WI38 (cell line): ENCODE measurements around the gene PLA2G2E.

ENCODE experiments used
- H3K4me3 ChIP-seq: 2 replicates; pipeline ENCODE4 v1.5.1; 2011; ENCODE audit warnings: low read depth, mild to moderate bottlenecking, control low read depth, low read length
- TF ChIP-seq, protein P1 (sequence below): IDR thresholded peaks from 2 replicates; pipeline ENCODE4 v1.5.1; 2012; ENCODE audit warnings: low read depth, mild to moderate bottlenecking, control low read depth, low read length

Gene PLA2G2E

GRCh38 chr1:19942657-19943056 is 19.2 kb upstream of the PLA2G2E start:
- no peak overlapping the region for H3K4me3 ChIP-seq
- TF ChIP-seq, protein P1, sequence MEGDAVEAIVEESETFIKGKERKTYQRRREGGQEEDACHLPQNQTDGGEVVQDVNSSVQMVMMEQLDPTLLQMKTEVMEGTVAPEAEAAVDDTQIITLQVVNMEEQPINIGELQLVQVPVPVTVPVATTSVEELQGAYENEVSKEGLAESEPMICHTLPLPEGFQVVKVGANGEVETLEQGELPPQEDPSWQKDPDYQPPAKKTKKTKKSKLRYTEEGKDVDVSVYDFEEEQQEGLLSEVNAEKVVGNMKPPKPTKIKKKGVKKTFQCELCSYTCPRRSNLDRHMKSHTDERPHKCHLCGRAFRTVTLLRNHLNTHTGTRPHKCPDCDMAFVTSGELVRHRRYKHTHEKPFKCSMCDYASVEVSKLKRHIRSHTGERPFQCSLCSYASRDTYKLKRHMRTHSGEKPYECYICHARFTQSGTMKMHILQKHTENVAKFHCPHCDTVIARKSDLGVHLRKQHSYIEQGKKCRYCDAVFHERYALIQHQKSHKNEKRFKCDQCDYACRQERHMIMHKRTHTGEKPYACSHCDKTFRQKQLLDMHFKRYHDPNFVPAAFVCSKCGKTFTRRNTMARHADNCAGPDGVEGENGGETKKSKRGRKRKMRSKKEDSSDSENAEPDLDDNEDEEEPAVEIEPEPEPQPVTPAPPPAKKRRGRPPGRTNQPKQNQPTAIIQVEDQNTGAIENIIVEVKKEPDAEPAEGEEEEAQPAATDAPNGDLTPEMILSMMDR: no peak

DNA sequence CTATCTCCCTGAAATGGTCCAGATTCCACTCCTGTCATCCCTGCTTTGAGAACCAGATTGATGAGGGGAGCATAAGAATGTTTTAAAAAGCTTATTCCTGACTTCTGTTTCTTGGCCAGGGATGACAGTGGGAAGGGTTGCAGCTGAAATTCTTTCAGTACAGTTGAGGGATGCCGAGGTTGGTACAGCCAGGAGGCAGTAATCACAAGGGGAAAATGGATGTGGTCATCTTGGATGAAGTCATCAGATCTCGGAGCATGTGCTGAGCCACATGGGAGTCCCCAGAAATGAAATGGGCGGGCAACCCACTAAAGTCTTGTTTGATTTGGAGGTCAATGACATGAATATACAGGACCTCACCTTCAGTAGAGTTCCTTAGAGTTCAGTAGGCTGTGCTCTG is 18.7 kb upstream of the PLA2G2E start:
- TF ChIP-seq, protein P1: no peak
- H3K4me3 ChIP-seq: no peak overlapping the region

- no peak overlapping the region for H3K4me3 ChIP-seq
- TF ChIP-seq, protein P1: no peak
These were observed 17.8 kb upstream of the PLA2G2E start for GRCh38 chr1:19941206-19941568.

DNA sequence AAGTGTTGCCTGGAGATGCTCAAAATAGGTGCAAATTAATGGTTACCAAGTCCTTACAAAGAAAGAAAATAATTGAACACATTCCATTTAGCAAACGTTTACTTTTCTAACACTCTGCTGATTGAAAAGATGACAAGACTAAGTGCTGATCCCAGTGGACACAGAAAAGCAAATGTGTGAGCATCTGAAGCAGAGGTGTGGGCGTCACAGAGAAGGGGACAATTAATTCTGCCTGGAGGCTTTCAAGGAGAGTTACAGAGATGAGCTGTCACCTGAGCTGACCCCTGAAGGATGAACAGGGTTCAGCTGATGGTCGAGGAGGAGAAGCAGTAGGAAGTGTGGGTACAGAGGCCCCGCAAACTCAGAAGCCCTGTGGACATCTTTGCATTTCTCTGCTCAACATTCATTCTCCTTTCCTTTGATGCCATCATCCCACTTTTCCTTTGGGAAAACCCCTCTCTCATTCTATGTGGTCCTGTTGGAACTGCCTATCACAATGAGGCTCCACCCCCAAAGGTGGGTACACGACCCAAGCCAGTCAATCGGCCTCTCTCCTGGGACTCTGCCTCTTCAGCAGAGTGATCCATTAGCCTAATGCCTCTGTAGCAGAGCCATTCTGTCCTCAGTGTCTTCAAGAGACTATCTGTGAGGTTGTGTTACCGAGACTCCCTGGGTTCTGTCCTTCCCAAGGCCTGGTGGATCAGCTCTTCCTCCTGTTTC is 17.2 kb upstream of the PLA2G2E start:
- TF ChIP-seq, protein P1: no peak
- H3K4me3 ChIP-seq: no peak overlapping the region

GRCh38 chr1:19938472-19938871 is 15.1 kb upstream of the PLA2G2E start:
- H3K4me3 ChIP-seq: no peak overlapping the region
- TF ChIP-seq, protein P1: no peak

DNA sequence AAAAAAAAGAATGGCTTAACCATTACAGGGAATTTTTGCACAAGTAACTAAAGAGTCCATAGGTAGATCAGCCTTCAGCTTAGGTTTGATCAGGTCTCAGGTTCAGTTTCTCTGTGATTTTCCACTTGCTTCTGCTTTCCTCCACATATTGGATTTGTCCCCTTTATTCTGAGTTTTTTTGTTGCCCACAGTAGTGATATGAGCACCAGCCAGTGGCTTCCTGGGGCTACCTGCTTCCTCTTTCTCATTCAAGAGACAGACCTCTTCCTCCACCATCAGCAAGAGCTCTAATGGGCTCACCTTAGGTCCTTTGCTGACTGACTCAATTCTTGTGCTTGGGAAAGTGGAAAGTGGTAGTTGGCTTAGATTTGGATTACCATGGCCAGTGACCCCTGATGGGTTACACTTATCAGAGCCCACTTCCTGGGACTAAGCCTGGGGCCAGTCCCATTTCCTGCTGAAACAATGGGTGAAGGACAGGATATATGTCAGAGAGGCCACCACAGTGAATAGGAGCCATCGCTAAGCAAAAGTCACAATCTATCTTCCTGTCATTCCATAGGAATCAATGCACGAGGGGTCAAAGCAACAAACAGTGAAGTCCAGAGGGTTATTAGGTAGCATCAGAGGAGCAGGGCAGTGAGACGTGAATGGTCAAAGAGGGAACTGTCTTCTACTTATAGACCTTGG is 12.8 kb upstream of the PLA2G2E start:
- TF ChIP-seq, protein P1: no peak
- H3K4me3 ChIP-seq: no peak overlapping the region

DNA sequence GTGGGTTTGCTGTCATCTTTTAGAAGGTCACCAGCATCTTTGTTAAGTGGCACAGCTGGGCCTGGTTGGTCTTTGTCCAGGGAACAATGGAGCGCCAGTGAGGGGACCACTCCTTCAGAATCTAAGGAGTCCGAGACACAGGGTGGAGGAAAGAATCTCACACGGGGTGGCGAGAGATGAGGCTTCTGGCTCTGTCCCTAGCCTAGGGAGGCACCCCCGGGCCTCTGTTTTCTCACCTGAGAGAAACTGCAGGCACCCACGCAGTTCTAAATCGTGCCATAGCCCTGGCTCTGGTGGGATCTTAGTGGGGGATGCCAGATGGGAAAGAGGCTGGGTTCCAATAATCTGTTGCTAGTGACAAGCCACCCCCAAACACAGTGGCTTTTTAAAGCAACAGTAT is 10.9 kb upstream of the PLA2G2E start:
- H3K4me3 ChIP-seq: no peak overlapping the region
- TF ChIP-seq, protein P1: no peak
